Activated CD8-positive, alpha-beta memory T cell treated with anti-CD3 and anti-CD28 coated beads, Interleukin-2, amount 10 ng/mL, durations not matched to agents 7 days and 5 days (primary cell): Measurements from ENCODE around the gene FGD5. TPM values are rescaled to one million over a fixed set of nuclear protein-coding genes. Genes with fewer than 3 reads are reported as not detected.

Experiments
- ATAC-seq: fragments of 150-1000 bp; cut with Tn5 transposase; one replicate; pipeline ENCODE4 v1.10.0; 2021; ENCODE audit warnings: moderate library complexity
- CTCF ChIA-PET: fragments of 350-600 bp; sonication (Branson Sonifier 250); formaldehyde crosslinking; loops from one replicate; lab custom pipeline; 2021; ENCODE audit warnings: antibody characterized with exemption; lab: Charles Lee
- DNase-seq: peaks from one replicate; pipeline ENCODE4 v3.0.0-alpha.2; 2020
- H3K27ac Mint-ChIP-seq: one replicate; pipeline ENCODE4 v1.8.0; 2021; ENCODE audit warnings: mild to moderate bottlenecking, mixed read lengths
- H3K27me3 Mint-ChIP-seq: one replicate; pipeline ENCODE4 v1.8.0; 2021; ENCODE audit warnings: mixed read lengths
- H3K36me3 Mint-ChIP-seq: one replicate; pipeline ENCODE4 v1.8.0; 2021; ENCODE audit warnings: mild to moderate bottlenecking, mixed read lengths
- H3K4me1 Mint-ChIP-seq: one replicate; pipeline ENCODE4 v1.8.0; 2021; ENCODE audit warnings: mixed read lengths
- H3K4me3 Mint-ChIP-seq: one replicate; pipeline ENCODE4 v1.8.0; 2021; ENCODE audit warnings: mild to moderate bottlenecking, moderate library complexity, mixed read lengths
- H3K9me3 Mint-ChIP-seq: one replicate; pipeline ENCODE4 v1.8.0; 2022; ENCODE audit warnings: low read depth, mixed read lengths
- total RNA-seq, 2 experiments: library from RNA; stranded (reverse); gene quantifications; one replicate each; pipeline ENCODE4 v1.2.3, GENCODE V29; 2021

FGD5 gene
- total RNA-seq, 2 experiments from 2014 or later = not detected

DNA sequence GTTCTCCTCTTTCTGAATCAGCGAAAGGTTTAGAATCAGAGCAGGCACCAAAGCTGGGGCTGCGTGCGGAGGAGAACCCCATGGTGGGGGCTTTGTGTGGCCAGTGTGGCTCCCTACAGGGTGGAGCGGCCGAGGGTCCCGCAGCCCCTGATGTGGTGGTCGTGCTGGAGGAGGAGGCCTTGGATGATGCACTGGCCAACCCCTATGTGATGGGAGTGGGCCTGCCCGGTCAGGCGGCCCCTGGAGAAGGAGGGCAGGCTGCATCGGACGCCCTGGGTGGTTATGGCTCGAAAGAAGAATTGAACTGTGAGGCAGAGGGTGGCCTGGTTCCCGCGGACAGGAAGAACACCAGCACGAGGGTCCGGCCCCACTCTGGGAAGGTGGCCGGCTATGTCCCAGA is 1.4 kb downstream of the FGD5 start:
- Mint-ChIP-seq H3K4me1 (no peaks in the 10 kb centered on the region), H3K36me3 (no peaks in the 10 kb centered on the region), H3K9me3 (no peaks in the 10 kb centered on the region), H3K4me3 (no peak overlapping the region), H3K27ac (no peak overlapping the region), H3K27me3 (peaks cover 31% of the 10 kb centered on the region)
- ATAC-seq (no peak), DNase-seq (no peak)
- CTCF ChIA-PET = no interaction called here

- Mint-ChIP-seq H3K27ac (no peak overlapping the region), H3K36me3 (no peaks in the 10 kb centered on the region), H3K4me1 (no peaks in the 10 kb centered on the region), H3K4me3 (no peak overlapping the region), H3K27me3 (peaks cover 31% of the 10 kb centered on the region), H3K9me3 (no peaks in the 10 kb centered on the region)
- DNase-seq (no peak), ATAC-seq (no peak)
- CTCF ChIA-PET = no interaction called here
These were observed 2.4 kb downstream of the FGD5 start for GRCh38 chr3:14821151-14821550.

GRCh38 chr3:14822134-14822533 is 3.4 kb downstream of the FGD5 start:
- Mint-ChIP-seq H3K27ac (no peak overlapping the region), H3K27me3 (peaks cover 28% of the 10 kb centered on the region), H3K4me3 (no peak overlapping the region), H3K36me3 (no peaks in the 10 kb centered on the region), H3K4me1 (no peaks in the 10 kb centered on the region), H3K9me3 (no peaks in the 10 kb centered on the region)
- ATAC-seq = no peak
- DNase-seq = no peak
- CTCF ChIA-PET = interaction anchor here (2.0 kb wide), 1 partner anchor 99 kb away, joined by 8 read pairs; no protein-coding TSS in a partner anchor

- H3K27me3 Mint-ChIP-seq = peaks cover 28% of the 10 kb centered on the region
- ATAC-seq (no peak), DNase-seq (no peak)
- H3K4me3 Mint-ChIP-seq = no peak overlapping the region
- H3K9me3 Mint-ChIP-seq = no peaks in the 10 kb centered on the region
- H3K27ac Mint-ChIP-seq = no peak overlapping the region
- no peaks in the 10 kb centered on the region for H3K4me1 Mint-ChIP-seq
- CTCF ChIA-PET = interaction anchor here (2.0 kb wide), 1 partner anchor 99 kb away, joined by 8 read pairs; no protein-coding TSS in a partner anchor
- H3K36me3 Mint-ChIP-seq = no peaks in the 10 kb centered on the region
These were observed 4.1 kb downstream of the FGD5 start for GRCh38 chr3:14822670-14823390.

- no peaks in the 10 kb centered on the region for H3K36me3 Mint-ChIP-seq
- DNase-seq = no peak
- H3K9me3 Mint-ChIP-seq = no peaks in the 10 kb centered on the region
- CTCF ChIA-PET = interaction anchor here (2.0 kb wide), 1 partner anchor 98 kb away, joined by 8 read pairs; no protein-coding TSS in a partner anchor
- H3K4me1 Mint-ChIP-seq = no peaks in the 10 kb centered on the region
- no peak for ATAC-seq
- H3K4me3 Mint-ChIP-seq = no peak overlapping the region
- peaks cover 28% of the 10 kb centered on the region for H3K27me3 Mint-ChIP-seq
- H3K27ac Mint-ChIP-seq = no peak overlapping the region
These were observed 4.6 kb downstream of the FGD5 start for GRCh38 chr3:14823393-14823792.

DNA sequence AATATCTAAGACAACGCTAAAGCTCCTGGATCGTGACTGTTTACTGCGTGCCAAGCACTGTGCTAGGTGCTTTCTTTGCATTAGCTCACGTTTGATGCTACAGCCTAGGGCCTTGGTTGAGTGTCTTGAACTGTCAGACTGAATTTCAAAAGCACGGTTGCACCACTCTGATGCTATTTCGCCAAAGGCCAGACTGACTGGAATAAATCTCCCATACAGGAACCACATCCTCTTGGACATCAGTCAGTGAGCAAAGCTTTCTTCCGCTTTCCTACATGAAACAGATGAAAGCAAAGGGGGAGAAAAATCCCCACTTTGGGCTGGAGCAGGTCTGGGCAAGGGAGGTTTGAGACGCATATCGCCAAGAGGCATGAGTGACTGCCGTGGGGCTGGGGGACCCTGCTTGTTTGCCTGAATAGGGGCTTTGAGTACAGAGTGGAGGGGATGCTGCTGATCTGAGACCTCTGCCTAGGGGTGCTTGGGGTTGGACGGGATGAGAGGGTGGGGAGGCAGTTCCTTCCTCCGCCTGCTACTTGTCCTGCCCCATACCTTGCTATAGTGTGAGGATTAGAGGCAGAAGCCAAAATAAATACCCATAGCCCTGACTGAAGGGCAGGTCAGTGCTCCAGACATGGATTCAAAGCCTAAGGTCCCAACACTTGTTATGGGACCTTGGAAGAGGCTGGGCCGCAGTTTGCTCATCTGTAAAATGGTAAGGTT is 5.3 kb downstream of the FGD5 start:
- CTCF ChIA-PET = interaction anchor here (2.0 kb wide), 1 partner anchor 97 kb away, joined by 8 read pairs; no protein-coding TSS in a partner anchor

GRCh38 chr3:14824646-14825045 is 5.9 kb downstream of the FGD5 start:
- ATAC-seq = no peak
- Mint-ChIP-seq H3K4me3 (no peak overlapping the region), H3K27ac (no peak overlapping the region), H3K9me3 (no peaks in the 10 kb centered on the region), H3K36me3 (no peaks in the 10 kb centered on the region), H3K27me3 (peaks cover 30% of the 10 kb centered on the region), H3K4me1 (no peaks in the 10 kb centered on the region)
- CTCF ChIA-PET = no interaction called here
- DNase-seq = no peak

More for the DNA sequence above, 5.3 kb downstream of the FGD5 start:
- Mint-ChIP-seq H3K4me1 (no peaks in the 10 kb centered on the region), H3K9me3 (no peaks in the 10 kb centered on the region), H3K27me3 (peaks cover 30% of the 10 kb centered on the region), H3K36me3 (no peaks in the 10 kb centered on the region), H3K27ac (no peak overlapping the region), H3K4me3 (no peak overlapping the region)
- no peak for DNase-seq
- ATAC-seq = no peak

- Mint-ChIP-seq H3K36me3 (no peaks in the 10 kb centered on the region), H3K4me3 (no peak overlapping the region), H3K4me1 (no peaks in the 10 kb centered on the region), H3K27ac (no peak overlapping the region), H3K9me3 (no peaks in the 10 kb centered on the region), H3K27me3 (peaks cover 37% of the 10 kb centered on the region)
- no peak for ATAC-seq
- no peak for DNase-seq
- CTCF ChIA-PET = no interaction called here
These were observed 7.3 kb downstream of the FGD5 start for GRCh38 chr3:14826069-14826468.

DNA sequence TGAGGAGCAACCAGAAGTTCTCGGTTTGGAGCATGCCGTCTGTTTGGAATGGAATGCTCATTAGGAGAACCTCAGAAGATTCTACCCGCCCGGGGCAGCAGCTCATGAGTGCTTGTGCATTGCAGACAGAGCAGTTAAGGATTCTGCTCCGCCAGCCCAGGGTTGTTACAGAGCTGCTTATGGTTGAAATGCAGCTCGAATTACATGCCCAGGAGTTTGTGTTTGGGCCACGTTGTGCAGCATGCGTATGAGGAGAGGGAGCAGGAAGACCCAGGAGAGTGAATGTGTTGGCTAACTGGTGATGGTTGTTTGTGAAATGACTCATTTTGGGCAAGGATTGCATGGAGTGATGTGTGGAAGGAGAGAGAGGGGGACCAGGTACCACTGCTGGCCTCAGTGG is 9.0 kb downstream of the FGD5 start:
- DNase-seq (no peak), ATAC-seq (no peak)
- H3K36me3 Mint-ChIP-seq = no peaks in the 10 kb centered on the region
- H3K27ac Mint-ChIP-seq = no peak overlapping the region
- no peaks in the 10 kb centered on the region for H3K9me3 Mint-ChIP-seq
- H3K27me3 Mint-ChIP-seq = peaks cover 31% of the 10 kb centered on the region
- H3K4me3 Mint-ChIP-seq = no peak overlapping the region
- CTCF ChIA-PET = interaction anchor here (1.3 to 1.4 kb wide), 2 partner anchors 11 to 94 kb away, joined by 3 to 5 read pairs; no protein-coding TSS in a partner anchor
- no peaks in the 10 kb centered on the region for H3K4me1 Mint-ChIP-seq

DNA sequence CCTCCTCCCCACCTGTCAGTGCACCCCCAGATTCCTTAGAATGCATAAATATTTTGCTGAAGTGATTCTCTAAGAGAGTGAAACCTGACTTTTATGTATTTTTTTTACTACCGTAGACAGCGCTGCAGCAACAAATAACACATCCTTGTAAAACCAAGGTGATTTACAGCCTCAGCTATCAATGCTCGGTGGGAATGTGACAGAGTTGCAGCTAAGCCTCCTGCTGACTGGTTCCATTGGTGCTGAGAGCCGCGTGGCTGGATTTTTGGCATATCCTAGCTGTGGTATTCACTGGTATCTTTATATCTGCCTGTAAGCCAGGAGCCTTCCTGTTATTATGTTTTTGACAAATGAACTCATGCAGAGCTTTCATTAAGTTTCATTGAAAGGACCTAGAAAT is 11.0 kb downstream of the FGD5 start:
- CTCF ChIA-PET = interaction anchor here (1.1 kb wide), 1 partner anchor 91 kb away, joined by 3 read pairs; no protein-coding TSS in a partner anchor
- Mint-ChIP-seq H3K27me3 (peaks cover 24% of the 10 kb centered on the region), H3K4me1 (no peaks in the 10 kb centered on the region), H3K9me3 (no peaks in the 10 kb centered on the region), H3K36me3 (no peaks in the 10 kb centered on the region), H3K4me3 (no peak overlapping the region), H3K27ac (no peak overlapping the region)
- DNase-seq (no peak), ATAC-seq (no peak)

DNA sequence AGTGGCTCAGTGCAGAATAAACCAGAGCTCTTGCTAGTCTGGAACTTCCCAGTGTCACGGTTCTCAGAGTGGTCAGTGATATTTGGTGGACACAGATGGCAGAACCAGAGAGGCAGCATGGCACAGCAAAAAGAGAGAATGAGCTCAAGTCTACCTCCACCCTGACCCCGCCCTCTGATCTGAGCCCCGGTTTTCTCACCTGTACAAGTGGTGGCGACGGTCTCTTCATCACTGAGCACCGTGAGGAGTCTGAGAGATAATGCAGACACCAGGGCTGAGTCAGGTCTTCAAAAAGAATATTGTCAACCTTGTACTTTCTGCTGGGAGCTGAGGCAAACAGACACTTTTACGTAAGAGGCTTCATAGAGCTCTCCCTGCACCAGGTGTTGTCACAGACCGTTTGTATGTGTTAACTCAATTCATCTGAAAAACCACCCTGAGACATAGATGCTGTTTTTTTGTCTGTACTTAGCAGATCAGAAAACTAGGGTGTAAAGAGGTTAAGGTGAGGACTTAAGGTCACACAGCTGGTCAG is 13.2 kb downstream of the FGD5 start:
- Mint-ChIP-seq H3K36me3 (no peaks in the 10 kb centered on the region), H3K27ac (no peak overlapping the region), H3K27me3 (peaks cover 34% of the 10 kb centered on the region), H3K9me3 (no peaks in the 10 kb centered on the region), H3K4me1 (no peaks in the 10 kb centered on the region), H3K4me3 (no peak overlapping the region)
- no peak for ATAC-seq
- DNase-seq = no peak
- CTCF ChIA-PET = interaction anchor here (1.0 kb wide), 1 partner anchor 51 kb away, joined by 4 read pairs; no protein-coding TSS in a partner anchor

- ATAC-seq = no peak
- no peaks in the 10 kb centered on the region for H3K9me3 Mint-ChIP-seq
- H3K27ac Mint-ChIP-seq = no peak overlapping the region
- peaks cover 40% of the 10 kb centered on the region for H3K27me3 Mint-ChIP-seq
- H3K4me1 Mint-ChIP-seq = no peaks in the 10 kb centered on the region
- H3K36me3 Mint-ChIP-seq = no peaks in the 10 kb centered on the region
- DNase-seq = no peak
- CTCF ChIA-PET = no interaction called here
- no peak overlapping the region for H3K4me3 Mint-ChIP-seq
These were observed 14.4 kb downstream of the FGD5 start for GRCh38 chr3:14832975-14833722.

DNA sequence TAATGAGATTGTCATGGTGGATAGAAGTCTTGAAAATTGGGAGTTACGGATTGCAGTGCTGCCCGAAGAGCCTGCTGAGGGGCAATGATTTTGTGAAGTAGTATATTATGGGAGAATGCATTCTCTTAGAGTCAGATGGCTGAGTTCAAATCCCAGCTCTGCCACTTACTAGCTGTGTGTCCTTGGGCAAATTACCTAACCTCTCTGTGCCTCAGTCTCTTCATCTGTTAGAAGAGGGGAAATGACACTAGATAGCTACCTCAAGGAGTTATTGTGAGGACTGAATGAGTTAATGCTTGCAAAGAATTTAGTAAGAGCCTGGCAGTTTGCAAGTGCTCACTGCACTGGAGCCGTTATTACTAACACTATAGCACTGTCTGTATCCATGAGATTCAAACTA is 15.4 kb downstream of the FGD5 start:
- CTCF ChIA-PET = no interaction called here
- Mint-ChIP-seq H3K36me3 (no peaks in the 10 kb centered on the region), H3K27ac (no peak overlapping the region), H3K9me3 (no peaks in the 10 kb centered on the region), H3K4me3 (no peak overlapping the region), H3K4me1 (no peaks in the 10 kb centered on the region), H3K27me3 (peaks cover 43% of the 10 kb centered on the region)
- no peak for DNase-seq
- no peak for ATAC-seq
